Stimulated activated CD8-positive, alpha-beta memory T cell treated with anti-CD3 and anti-CD28 coated beads, Interleukin-2, amount 100 ng/mL, for 48 hours (primary cell): Measurements from ENCODE around the gene CD276.
"Not testable (repeated sequence)": the region's sequence is repeated elsewhere in the genome, so short reads cannot be mapped to it uniquely, and the experiment has no call there.

ENCODE experiments used
- DNase-seq, 2 donors: peaks; one replicate each; pipeline ENCODE4 v3.0.0-alpha.2; 2020; ENCODE audit warnings: low read depth in 2 of 2

The CD276 gene

DNA sequence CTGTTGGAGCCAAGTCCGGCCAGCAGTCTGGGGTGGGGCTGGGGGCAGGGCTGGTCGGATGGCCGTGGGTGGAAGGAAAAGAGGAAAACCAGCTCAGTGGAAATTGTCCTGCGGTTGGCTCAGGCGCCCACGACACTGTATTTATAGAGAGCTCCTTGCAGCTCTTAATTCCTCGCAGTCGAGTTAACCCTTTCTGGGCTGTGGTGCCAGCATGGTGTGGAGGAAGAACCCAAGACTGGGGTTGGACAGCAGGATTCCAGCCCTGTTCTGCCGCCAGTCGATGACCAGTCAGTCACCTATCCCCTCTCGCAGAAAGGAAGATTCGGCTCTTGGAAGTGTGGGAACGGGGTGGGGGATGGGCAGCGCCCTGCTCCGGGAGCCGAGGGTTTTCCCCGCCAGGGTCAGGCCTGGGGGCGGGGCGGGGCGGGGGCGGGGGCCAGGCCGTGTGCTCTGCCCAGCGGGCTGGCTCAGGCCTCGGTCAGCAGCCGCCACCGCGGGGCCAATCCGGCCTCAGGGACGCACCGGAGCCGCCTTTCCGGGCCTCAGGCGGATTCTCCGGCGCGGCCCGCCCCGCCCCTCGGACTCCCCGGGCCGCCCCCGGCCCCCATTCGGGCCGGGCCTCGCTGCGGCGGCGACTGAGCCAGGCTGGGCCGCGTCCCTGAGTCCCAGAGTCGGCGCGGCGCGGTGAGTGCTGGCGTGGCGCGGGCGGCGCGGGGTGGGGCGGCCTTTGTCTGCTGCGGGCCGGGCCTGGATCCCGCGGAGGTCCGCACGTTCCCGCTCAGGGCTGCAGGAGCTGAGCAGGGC is at the start of gene CD276:
TSS of gene CD276 (plus strand) at position 607 of the 804 bp plus-strand sequence. CDS start 15,257 bp downstream, outside the sequence.
- DNase-seq = no peak

DNA sequence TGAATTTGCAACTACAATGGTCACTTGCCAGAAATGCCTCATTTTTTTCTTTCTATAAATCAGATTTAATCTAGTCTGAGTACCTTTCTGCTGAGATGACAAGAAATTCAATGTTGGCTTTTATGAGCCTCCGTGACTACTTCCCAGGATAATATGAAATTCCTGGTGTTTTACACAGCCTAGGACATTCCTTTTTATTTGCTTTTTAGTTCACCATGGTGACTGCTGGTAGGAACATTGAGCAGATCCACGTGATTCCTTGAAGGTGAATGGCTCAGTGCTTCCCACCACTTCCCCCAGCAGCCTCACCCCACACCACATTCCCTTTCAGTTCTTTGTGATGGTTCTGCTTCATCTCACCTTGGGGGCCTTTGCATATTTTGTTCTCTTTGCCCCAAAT is 46.7 kb upstream of the CD276 start:
- no peak for DNase-seq

DNA sequence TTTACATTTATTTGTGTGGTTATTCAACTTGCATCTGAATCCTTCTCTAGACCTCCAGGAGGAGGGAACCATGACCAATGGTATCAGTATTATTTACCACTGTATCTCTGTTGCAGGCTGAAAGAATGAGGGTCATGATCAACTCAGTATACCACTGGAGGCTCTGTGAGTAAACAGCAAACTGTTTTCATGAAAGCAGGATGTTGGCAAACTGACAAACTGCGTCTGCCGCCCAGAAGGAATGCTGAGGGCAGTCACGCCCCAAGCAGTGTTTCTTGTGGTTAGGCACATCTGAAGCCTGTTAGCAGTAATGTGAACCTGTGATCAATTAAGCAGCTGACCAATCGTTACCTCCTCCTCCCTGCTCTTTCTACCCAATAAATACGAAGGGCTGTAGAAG is 44.7 kb upstream of the CD276 start:
- DNase-seq = not testable (repeated sequence)

DNA sequence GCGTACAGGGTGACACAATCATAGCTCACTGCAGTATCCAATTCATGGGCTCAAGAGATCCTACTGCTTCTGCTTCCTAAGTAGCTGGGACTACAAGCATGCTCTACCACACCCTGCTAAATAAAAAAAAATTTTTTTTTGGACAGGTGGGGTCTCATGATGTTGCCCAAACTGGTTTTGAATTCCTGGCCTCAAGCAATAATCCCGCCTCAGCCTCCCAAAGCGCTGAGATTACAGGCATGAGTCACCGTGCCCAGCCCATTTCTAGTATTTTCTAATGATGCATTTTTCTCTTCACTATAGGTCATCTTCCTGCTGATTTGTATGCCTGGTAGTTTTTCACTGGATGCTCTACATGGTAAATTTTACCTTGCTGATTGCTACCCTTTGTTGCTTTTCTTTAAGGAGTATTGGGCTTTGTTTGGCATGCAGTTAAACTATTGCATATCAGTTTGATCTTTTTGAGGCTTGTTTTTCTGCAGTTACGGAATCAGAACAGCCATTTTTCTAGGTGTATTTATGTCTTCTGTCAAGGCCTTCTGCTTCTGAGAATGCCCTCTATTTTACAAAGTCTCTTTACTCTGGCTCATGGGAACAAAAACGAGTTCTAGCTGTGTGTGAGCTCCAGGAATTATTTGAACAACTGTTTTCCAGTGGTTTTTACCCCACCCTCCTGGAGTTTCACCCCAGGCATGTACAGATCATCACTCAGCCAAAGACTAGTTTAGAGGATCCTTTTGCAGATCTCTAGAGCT is 36.7 kb upstream of the CD276 start:
- DNase-seq = no peak

DNA sequence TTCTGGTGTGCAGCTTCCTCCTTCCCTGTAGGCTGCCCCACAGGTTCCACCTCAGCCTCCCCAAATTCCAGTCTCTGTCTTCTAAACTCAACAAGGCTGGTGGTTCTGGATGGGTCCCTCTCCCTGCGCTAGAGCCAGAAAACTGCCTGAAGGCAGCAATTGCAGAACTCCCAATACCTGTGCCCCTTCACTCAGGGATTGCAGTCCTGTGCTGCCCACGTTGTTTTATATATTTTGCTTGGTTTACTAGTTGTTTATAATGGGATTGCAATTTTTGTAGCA is 36.2 kb upstream of the CD276 start:
- DNase-seq = no peak

DNA sequence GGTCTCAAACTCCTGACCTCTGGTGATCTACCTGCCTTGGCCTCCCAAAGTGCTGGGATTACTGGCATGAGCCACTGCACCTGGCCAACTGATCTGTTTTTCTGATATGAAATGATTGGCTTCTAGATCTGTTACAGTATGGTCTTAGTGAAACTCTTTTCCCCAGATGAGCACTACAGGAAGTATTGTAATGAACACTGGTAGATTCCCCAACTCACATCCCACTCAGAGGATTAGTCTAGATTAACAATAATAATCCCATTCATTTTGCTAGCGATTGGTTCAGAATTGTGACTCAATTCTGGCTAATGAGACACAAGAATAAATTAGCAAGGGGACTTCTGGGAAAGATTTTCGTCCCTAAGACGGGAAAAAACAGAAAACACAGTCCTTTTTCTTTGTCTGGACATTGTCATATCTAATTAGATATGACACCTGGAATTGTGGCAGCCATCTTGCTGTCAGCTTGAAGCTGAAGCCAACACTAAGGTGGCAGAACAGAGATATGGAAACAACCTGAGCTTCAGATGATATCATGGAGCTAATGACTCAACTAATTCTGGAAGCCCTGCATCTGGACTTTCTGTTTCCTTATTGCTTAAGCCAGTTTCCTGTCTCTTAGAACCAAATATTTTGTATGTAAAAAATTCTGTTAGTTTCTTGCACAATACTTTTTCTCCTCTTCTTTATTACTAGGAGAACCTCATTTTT is 33.6 kb upstream of the CD276 start:
- no peak for DNase-seq

DNA sequence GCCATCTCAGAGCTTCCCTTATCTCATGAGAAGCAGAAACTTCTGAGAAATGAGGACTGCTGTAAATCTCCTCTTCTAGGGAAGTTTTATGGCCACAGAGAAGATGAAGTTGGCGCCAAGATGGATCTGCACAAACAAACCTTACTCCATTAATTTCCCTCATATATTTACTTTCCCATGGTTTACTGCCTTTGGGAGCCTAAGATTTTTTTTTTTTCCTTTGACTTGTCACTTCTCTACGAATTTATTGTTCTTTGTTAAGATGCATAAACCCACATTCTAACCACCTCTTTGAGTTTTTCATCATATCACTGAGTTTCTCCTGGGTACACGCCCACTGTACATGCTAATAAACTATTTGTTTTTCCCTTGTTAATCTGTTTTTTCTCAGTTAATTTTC is 29.5 kb upstream of the CD276 start:
- DNase-seq = no peak

DNA sequence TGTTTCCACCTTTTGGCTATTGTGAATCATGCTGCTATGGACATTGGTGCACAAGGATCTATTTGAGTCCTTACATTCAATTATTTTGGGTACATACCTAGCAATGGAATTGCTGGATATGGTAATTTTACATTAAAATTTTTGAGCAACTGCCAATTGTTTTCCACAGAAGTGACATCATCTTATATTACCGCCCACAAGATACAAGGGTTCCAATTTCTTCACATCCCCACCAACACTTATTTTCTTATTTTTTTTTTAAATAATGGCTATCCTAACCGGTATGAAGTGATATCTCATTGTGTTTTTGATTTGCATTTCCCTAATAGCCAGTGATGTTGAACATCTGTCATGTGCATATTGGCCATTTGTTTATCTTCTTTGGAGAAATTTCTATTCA is 28.5 kb upstream of the CD276 start:
- DNase-seq = no peak

DNA sequence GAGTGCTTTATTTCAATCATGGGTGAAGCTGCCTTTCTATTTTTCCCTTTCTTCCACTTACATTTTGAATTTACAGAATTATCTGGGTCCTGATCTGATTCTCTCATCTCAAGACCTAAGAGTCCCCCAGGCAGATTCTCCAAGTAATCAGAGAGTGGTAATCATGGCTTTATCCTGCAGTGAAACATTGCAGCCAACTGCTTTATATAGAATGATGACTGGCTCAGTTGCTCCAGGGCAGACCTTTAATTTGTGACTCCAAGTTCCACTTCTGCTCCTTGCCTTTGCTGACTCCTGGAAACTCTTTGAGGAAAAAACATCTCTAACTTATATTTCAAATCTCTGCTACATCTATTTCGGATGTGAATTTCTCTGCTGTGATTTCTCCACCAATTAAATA is 25.5 kb upstream of the CD276 start:
- no peak for DNase-seq

DNA sequence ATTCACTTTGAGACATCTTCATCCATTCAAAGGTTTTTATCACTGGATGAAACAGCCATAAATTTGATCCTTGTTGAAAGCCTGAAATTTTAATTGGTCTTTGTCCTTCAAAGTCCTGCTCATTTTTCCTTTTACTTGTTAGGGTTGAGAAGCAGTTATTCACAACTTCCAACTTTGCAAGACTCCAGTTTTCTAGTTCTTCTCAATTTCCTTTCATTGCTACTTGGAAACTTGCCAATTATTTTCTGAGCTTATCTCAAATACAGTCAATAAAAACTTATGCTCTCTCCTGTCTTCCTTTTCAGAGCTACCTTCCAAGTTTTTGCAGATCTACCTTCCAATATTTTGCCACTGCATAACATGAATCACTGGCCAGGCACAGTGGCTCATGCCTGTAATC is 23.7 kb upstream of the CD276 start:
- no peak for DNase-seq

DNA sequence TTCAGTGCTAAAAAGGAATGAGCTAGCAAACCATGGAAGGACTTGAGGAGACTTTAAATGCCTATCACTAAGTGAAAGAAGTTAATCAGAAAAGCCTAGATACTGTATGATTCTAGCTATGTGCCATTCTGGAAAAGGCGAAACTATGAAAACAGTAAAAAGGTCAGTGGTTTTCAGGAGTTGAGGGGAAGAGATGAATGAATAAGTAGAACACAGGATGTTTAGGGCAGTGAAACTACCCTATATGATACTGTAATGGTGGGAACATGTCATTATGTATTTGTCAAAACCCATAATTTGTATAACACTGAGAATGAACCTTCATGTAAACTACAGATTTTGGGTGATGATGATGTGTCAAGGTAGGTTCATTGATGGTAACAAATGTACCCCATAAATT is 9.6 kb upstream of the CD276 start:
- DNase-seq = no peak

DNA sequence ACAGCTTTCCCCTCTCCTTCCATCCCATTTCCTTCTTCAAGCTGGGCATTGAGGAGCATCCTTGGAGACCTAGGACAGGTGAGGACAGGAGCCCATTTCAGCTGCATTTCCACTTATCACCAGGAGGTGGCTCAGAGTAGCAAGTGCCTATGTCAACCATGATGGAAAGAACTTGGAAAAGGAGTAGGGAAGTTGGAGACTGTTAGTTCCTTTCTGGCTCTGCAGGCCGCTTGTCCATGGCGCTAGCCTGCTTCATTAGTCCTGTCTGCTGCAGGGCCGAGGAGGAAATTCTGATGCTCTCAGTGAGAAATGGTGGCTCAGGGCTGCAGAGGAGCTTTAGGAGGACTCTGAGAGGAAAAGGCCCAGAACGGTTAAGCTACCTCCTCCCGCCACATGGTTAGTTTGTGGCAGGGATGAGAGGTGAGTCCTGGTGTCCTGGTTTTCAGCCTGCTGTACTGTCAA is 7.0 kb upstream of the CD276 start:
- DNase-seq = peak in 1 of 2 donors; percentile 32

DNA sequence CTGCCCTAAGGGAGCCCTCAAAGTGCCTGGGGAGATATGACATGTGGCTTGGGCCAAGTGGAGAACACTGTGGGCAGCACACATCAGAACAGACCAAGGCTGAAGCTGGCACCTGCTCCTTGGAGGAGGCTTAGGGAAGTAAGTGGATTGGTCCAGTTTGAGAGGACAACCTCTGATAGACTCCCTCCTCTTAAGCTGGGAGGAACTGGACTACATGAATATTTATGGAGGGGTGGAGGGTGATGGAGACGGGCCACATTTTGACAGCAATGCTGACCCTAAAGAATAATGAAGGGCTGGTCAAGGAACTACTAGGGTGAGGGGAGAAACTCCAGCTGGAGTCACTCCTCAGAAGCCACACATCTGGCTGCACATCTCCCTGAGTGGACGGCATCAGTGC is 6.5 kb upstream of the CD276 start:
- no peak for DNase-seq

DNA sequence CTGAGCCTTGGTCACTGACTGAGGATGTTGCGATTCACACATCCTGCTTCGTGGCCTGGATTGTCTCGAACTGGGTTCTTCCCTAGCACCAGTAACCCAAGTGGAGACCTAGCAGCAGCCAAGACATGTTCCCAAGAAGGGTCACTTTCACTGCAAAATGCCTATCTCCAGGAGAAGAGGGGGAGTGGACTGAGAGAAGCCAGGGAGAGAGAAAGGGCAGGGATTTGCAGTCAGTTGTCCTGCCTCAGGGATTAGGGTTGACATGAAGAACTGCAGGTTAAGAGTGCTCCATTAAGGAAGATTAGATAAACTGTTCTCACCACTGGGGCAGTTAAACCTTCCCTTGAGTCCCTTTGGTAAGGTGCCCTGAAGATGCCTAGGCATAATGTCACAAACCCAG is 5.7 kb upstream of the CD276 start:
- DNase-seq = no peak

DNA sequence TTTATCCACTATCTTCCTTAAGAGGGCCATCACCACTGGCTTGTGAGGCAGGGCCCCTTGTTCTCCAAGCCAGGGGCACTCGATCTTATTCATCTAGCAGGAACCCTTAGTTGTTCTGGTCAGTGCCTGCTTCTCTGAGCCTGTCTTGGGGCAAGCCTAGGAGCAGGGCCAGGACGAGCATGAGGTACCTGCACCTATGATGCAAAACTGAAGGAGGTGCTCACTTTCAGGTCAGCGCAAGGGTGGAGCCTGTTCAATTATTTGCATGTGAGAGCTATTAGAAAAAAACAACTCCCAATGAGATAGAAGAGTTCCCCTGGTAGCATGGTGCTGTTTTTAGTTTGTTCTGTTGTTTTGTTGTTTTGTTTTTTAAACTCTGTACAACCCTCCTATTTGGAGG is 5.0 kb upstream of the CD276 start:
- DNase-seq = no peak

DNA sequence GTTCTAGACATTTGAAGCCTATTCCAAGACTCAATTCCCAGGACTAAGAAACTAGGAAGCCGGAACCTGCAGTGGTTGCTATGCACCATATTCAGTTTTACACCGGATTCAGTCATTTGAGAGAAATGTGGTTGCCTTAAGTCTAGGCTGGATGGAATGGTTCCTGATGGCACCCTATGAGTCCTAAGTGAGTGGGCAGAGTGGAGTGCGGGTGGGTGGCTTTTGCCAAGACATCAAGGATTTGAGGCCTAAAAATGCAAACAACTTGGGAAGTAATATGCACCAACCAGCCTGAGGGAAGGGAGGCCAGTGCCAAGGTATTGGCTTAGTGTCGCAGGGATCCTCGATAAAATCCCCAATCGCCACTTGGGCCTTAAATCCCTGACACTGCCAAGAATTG is 4.2 kb upstream of the CD276 start:
- DNase-seq = no peak

DNA sequence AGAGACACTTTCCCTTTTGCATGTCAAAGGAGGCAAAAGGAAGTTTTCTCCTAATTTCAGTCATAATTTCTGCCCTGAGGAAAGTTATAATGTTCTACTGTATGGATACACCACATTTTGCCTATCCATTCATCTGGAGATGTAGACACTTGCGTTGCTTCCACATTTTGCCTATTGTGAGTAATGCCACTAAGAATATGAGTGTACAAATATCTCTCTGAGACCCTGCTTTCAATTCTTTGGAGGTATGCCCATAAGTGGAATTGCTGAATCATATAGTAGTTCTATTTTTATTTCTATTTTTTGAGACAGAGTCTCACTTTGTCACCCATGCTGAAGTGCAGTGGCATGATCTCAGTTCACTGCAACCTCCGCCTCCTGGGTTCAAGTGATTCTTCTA is 3.6 kb upstream of the CD276 start:
- DNase-seq = no peak

DNA sequence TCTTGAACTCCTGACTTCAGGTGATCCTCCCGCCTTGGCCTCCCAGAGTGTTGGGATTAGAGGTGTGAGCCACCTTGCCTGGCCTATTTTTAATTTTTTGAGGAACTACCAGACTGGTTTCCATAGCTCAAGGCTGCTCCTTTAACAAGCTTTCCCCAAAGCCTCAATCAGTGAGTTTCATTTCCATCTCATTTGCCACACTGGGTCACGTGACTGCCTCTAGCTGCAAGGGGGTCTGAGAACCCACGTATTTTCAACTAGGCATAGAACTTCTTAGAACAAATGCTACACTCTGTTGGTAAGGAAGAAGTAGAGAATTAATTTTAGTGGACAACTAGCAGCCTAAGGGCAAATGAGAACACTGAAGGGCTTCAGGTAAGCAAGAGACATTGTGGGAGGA is 3.1 kb upstream of the CD276 start:
- DNase-seq = no peak

DNA sequence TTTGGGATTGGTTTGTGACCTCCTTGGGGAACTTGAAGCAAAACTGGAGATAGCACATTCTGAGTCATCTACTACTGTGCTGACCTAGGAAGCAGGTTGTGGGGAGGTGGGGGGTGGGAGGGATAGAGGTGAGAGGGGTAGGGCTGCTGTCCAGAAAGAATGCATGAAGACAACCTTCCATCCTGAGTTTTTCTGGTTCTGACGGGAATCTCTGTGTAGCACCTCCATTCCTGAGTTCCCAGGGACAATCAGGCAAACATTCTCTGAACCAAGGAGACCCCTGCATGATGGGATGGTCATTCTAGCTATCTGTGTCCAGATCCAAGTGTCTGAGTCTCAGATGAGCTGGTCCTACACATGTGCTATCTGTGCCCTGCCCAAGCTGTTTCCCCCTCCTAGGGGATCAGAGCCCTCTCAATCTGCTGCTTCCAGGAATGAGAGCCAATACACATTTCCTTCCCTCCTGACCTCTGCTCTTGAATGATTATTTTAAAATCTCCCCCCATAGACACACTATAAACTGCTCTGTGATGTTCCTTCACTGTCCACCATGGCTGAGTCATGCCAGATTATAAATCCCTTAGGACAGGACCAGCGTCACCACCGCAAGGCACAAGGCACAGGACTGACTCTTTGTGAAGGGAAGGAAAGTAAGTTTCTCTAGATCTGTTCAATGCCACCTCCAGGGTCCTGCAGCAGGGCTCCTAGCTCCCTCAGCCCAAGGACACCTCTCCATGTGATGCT is 2.2 kb upstream of the CD276 start:
- no peak for DNase-seq

DNA sequence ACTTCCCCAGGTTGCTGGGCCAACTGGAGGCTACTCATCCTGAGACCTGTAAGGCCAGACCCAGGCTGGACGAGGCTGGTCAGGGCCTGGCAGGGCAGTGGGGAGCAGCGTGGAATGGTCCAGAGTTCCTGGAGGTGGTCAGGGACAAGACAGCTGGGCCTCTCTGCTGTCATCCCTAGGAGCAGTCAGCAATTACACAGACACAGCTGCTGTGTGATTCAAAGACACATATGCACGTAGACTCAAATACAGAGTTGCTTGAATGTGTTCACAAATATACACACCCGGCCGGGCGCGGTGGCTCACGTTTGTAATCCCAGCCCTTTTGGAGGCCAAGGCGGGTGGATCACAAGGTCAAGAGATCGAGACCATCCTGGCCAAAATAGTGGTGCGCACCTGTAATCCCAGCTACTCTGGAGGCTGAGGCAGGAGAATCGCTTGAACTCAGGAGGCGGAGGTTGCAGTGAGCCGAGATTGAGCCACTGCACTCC is 1.5 kb upstream of the CD276 start:
- no peak for DNase-seq

DNA sequence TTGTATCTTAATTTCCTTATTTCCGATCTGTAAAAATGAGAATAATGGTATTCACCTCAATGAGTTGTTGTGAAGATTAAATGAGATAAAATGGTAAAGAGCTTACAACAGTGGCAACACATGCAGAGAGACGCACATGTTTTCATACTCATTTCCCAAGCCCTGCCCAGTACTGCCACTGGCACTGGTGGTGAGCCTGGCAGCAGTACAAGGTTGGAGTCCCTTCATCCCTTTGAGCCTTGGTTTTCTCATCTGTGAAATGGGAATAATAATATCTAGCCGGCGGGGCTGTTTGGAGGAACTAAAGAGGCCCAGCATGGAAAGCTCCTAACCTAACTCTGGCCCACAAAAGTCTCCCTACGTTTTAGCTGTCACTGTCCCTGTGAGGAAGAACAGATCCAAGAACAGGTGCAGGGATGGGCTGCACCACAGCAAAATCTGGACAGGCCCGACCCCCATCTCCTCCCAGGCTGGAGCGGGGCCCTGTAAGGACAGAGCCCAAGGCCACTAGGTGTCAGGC is 866 bp upstream of the CD276 start:
- no peak for DNase-seq
